GM21825 (cell line): ENCODE measurements around the gene HDDC3.

Source experiments
- ATAC-seq: cut with Tn5 transposase; IDR thresholded peaks from one replicate; pipeline ENCODE4 v1.9.1; 2021; ENCODE audit warnings: mild to moderate bottlenecking, moderate library complexity; ENCODE audit not compliant: unreplicated experiment

Gene HDDC3

GRCh38 chr15:90895571-90896117, 36.7 kb downstream of the HDDC3 start:
- no peak for ATAC-seq

GRCh38 chr15:90893175-90894090, 38.9 kb downstream of the HDDC3 start:
- no peak for ATAC-seq

DNA sequence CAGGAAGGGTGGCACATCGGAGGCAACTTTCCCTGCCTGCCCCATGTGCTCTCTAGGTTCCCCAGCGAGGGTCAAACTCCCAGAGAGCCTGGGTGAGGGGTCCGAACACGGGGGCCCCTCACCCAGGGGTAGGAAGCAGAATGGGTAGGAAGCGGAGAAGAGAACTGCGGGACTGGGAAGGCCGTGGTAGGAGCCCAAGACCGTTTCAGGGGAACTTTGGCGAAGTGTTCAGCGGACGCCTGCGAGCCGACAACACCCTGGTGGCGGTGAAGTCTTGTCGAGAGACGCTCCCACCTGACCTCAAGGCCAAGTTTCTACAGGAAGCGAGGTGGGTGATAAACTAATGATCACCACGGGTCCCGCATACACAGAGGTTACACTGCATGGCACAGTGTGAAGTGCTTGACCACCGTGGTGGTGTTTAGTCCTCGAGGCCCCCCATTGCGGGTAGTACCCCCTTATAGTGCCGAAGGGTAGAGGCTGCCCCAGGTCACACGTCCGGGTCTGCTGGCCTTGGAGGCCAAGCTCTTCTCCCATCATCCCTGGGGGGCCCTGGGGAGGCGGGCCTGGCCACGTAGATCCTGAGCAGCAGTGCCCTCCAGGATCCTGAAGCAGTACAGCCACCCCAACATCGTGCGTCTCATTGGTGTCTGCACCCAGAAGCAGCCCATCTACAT, 39.7 kb downstream of the HDDC3 start:
- no peak for ATAC-seq

GRCh38 chr15:90892023-90892422, 40.3 kb downstream of the HDDC3 start:
- no peak for ATAC-seq

DNA sequence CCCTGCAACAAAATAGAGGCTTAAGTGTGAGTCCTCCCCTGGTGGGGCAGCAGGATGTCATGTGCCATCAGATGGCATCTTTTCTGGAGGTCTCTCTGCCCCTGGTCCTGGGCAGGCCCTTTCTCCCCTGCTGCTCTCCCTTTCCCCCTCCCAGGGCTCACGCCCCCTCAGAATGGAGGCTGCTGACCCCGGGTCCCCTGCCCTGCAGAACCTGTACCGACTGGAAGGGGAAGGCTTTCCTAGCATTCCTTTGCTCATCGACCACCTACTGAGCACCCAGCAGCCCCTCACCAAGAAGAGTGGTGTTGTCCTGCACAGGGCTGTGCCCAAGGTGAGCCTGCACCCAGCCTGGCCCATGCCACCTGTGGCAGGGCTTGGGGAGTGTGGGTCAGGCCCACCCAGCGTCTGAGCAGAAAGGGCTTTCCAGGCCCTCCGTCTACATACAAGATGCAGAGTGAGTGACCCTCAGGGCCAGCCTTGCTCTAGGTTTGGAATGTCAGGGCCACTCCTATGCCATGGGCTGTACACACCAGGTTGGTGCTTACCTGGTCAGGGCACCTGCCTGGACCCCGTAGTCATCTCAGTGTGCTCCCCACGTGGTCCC, 40.9 kb downstream of the HDDC3 start:
- no peak for ATAC-seq

- no peak for ATAC-seq
Observed at GRCh38 chr15:90890839-90891238, 41.5 kb downstream of the HDDC3 start.

GRCh38 chr15:90889736-90890456, 42.5 kb downstream of the HDDC3 start:
- ATAC-seq, result no peak

DNA sequence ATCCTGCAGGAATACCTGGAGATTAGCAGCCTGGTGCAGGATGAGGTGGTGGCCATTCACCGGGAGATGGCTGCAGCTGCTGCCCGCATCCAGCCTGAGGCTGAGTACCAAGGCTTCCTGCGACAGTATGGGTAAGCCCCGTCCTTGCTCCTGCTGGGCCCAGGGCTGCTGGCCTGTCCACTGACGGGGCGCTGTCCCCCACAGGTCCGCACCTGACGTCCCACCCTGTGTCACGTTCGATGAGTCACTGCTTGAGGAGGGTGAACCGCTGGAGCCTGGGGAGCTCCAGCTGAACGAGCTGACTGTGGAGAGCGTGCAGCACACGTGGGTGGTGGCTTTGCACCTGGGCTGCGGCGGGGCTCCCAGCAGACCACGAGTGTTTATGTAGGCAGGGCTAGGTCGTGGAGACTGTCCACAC, 43.0 kb downstream of the HDDC3 start:
- ATAC-seq, result no peak

DNA sequence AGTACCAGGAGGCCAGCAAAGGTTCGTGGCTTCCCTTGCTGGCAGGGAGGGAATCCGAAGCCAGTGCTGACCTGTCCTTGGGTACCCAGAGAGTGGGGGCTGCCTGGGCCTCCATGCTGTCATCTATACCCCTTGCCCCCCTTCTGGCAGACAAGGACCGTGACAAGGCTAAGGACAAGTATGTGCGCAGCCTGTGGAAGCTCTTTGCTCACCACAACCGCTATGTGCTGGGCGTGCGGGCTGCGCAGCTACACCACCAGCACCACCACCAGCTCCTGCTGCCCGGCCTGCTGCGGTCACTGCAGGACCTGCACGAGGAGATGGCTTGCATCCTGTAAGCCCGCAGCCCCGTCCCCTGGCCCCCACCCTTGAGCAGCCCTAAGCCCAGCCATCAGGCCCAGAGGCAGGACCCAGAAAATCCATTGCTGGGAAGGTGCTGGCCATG, 45.3 kb downstream of the HDDC3 start:
- no peak for ATAC-seq

DNA sequence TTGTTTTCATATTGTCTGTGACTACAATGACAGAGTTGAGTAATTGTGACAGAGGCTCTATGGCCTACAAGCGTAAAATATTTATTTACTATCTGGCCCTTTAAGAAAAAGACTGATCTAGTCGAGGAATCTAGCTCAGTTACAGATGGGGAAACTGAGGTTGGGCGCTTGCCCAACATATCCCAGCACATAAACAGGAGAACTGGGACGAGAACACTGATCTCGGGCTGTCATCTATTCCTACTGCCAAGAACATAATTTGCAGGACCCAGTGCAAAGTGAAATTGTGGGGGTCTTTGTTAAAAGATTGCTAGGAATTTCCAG, 46.1 kb downstream of the HDDC3 start:
- no peak for ATAC-seq

- peak; percentile 37 for ATAC-seq
Observed at GRCh38 chr15:90885432-90886290, 46.7 kb downstream of the HDDC3 start.

DNA sequence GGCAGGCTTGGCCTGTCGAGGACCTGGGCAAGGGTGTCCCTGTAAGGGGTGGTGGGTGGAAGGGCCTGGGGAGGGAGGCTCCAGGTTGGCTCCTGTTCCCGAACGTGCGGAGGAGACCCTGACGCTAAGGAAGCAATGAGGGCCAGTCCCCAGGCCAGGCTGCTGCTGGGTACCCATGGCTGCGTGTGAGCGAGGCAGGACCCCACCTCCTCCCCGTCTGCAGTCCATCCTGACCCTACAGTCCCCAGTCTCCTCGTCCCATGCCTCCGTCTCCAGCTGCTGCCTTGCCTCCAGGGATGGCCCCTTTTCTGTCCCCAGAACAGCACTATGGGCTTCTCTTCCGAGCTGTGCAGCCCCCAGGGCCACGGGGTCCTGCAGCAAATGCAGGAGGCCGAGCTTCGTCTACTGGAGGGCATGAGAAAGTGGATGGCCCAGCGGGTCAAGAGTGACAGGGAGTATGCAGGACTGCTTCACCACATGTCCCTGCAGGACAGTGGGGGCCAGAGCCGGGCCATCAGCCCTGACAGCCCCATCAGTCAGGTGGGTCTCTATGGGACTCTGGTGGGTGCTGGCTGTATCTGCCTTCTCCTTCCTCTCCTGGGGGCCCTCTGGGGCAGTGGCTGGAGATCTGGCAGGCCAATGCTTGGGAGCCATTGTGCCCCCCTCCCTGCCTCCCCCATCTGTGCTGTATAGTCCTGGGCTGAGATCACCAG, 47.5 kb downstream of the HDDC3 start:
- ATAC-seq, result no peak

- no peak for ATAC-seq
Observed at GRCh38 chr15:90883976-90884718, 48.2 kb downstream of the HDDC3 start, which contains the start of gene FES. Gene FES, plus strand, starts transcription at chr15:90884504. Its CDS starts 542 bp downstream, at chr15:90885046.

GRCh38 chr15:90883526-90883975, 48.8 kb downstream of the HDDC3 start:
- ATAC-seq, result no peak

- no peak for ATAC-seq
Observed at GRCh38 chr15:90882781-90883525, 49.4 kb downstream of the HDDC3 start.

DNA sequence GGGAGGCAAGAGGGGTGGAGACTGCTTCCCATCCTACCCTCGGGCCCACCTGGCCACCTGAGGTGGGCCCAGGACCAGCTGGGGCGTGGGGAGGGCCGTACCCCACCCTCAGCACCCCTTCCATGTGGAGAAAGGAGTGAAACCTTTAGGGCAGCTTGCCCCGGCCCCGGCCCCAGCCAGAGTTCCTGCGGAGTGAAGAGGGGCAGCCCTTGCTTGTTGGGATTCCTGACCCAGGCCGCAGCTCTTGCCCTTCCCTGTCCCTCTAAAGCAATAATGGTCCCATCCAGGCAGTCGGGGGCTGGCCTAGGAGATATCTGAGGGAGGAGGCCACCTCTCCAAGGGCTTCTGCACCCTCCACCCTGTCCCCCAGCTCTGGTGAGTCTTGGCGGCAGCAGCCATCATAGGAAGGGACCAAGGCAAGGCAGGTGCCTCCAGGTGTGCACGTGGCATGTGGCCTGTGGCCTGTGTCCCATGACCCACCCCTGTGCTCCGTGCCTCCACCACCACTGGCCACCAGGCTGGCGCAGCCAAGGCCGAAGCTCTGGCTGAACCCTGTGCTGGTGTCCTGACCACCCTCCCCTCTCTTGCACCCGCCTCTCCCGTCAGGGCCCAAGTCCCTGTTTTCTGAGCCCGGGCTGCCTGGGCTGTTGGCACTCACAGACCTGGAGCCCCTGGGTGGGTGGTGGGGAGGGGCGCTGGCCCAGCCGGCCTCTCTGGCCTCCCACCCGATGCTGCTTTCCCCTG, 50.2 kb downstream of the HDDC3 start:
- no peak for ATAC-seq
